ENCODE measurements around the gene CGREF1. TPM values are rescaled to one million over a fixed set of nuclear protein-coding genes. Genes with fewer than 3 reads are reported as not detected.

CGREF1 gene
- total RNA-seq, 1 experiment from 2014 or later, result 18.7 TPM

- ChIA-PET CTCF (no interaction called here), POLR2A (ENCODE audit: unreplicated experiment) (no interaction called here)
- no peak for TF ChIP-seq EZH2phosphoT487 (IDR thresholded peaks at IDR 0.05; ENCODE audit: borderline replicate concordance, low read length)
- TF ChIP-seq CTCF (conservative IDR thresholded peaks at IDR 0.05; ENCODE audit: low read depth, low read length), result no peak
- no peaks in the 10 kb centered on the region for H4K20me1 ChIP-seq (ENCODE audit: low read length)
- no peak overlapping the region for H2AFZ ChIP-seq (ENCODE audit: low read length)
- no peak for ATAC-seq
- H3K79me2 ChIP-seq (ENCODE audit: low read length), result no peaks in the 10 kb centered on the region
- H3K9ac ChIP-seq (ENCODE audit: low read length), result no peak overlapping the region
- H3K27ac ChIP-seq (ENCODE audit: low read length), result no peak overlapping the region
- H3K27me3 ChIP-seq (ENCODE audit: low read length), result no peaks in the 10 kb centered on the region
- H3F3A ChIP-seq (ENCODE audit: low read length, unreplicated experiment), result no peaks in the 10 kb centered on the region
- H3K4me3 ChIP-seq (ENCODE audit: low read length), result no peak overlapping the region
- no peak overlapping the region for H3K4me2 ChIP-seq (ENCODE audit: low read length)
- no peaks in the 10 kb centered on the region for H3K36me3 ChIP-seq (ENCODE audit: low read depth, low read length)
- DNase-seq, result no peak
- no peaks in the 10 kb centered on the region for H3K9me2 ChIP-seq (replicated peaks; ENCODE audit: low read length)
- no peaks in the 10 kb centered on the region for H3K4me1 ChIP-seq (ENCODE audit: insufficient read depth, low read length)
- no peaks in the 10 kb centered on the region for H3K9me3 ChIP-seq (ENCODE audit: low read length)
- intact Hi-C loops (cut with micrococcal nuclease), result no loop called here
- no TSS peak for BruUV-seq (replicated peaks)
Observed at GRCh38 chr2:27102329-27102728, 16.6 kb downstream of the CGREF1 start.

GRCh38 chr2:27100036-27100435 is 18.9 kb downstream of the CGREF1 start:
- Histone ChIP-seq H3K36me3 (ENCODE audit: low read depth, low read length) (no peaks in the 10 kb centered on the region), H3K79me2 (ENCODE audit: low read length) (no peaks in the 10 kb centered on the region), H3K27ac (ENCODE audit: low read length) (no peak overlapping the region), H3F3A (ENCODE audit: low read length, unreplicated experiment) (no peaks in the 10 kb centered on the region), H3K9ac (ENCODE audit: low read length) (no peak overlapping the region), H3K4me3 (ENCODE audit: low read length) (no peak overlapping the region), H3K9me2 (replicated peaks; ENCODE audit: low read length) (no peaks in the 10 kb centered on the region), H4K20me1 (ENCODE audit: low read length) (no peaks in the 10 kb centered on the region), H3K9me3 (ENCODE audit: low read length) (no peaks in the 10 kb centered on the region), H3K4me1 (ENCODE audit: insufficient read depth, low read length) (no peaks in the 10 kb centered on the region), H3K4me2 (ENCODE audit: low read length) (no peak overlapping the region), H2AFZ (ENCODE audit: low read length) (no peak overlapping the region), H3K27me3 (ENCODE audit: low read length) (no peaks in the 10 kb centered on the region)
- intact Hi-C loops (cut with micrococcal nuclease), result no loop called here
- ChIA-PET CTCF (no interaction called here), POLR2A (ENCODE audit: unreplicated experiment) (no interaction called here)
- DNase-seq (no peak), ATAC-seq (no peak)
- TF ChIP-seq EZH2phosphoT487 (IDR thresholded peaks at IDR 0.05; ENCODE audit: borderline replicate concordance, low read length) (no peak), EZH2 (IDR thresholded peaks at IDR 0.05; ENCODE audit: low read length, unreplicated experiment) (no peak), CTCF (conservative IDR thresholded peaks at IDR 0.05; ENCODE audit: low read depth, low read length) (no peak)
- no TSS peak for BruUV-seq (replicated peaks)

GRCh38 chr2:27099334-27099955 is 19.5 kb downstream of the CGREF1 start:
- no peaks in the 10 kb centered on the region for H3K9me3 ChIP-seq (ENCODE audit: low read length)
- TF ChIP-seq EZH2phosphoT487 (IDR thresholded peaks at IDR 0.05; ENCODE audit: borderline replicate concordance, low read length) (no peak), EZH2 (IDR thresholded peaks at IDR 0.05; ENCODE audit: low read length, unreplicated experiment) (no peak), CTCF (conservative IDR thresholded peaks at IDR 0.05; ENCODE audit: low read depth, low read length) (no peak)
- ATAC-seq, result no peak
- no peaks in the 10 kb centered on the region for H3K9me2 ChIP-seq (replicated peaks; ENCODE audit: low read length)
- no peak overlapping the region for H3K4me3 ChIP-seq (ENCODE audit: low read length)
- no peaks in the 10 kb centered on the region for H3F3A ChIP-seq (ENCODE audit: low read length, unreplicated experiment)
- H3K27me3 ChIP-seq (ENCODE audit: low read length), result no peaks in the 10 kb centered on the region
- no peak overlapping the region for H3K27ac ChIP-seq (ENCODE audit: low read length)
- no peak overlapping the region for H2AFZ ChIP-seq (ENCODE audit: low read length)
- H3K79me2 ChIP-seq (ENCODE audit: low read length), result no peaks in the 10 kb centered on the region
- ChIA-PET POLR2A (ENCODE audit: unreplicated experiment) (interaction anchor here (0.6 kb wide), 1 partner anchor 198 kb away, joined by 6 read pairs; no protein-coding TSS in a partner anchor), CTCF (interaction anchor here (1.2 kb wide), 1 partner anchor 204 kb away, joined by 4 read pairs; no protein-coding TSS in a partner anchor)
- DNase-seq, result no peak
- H3K4me2 ChIP-seq (ENCODE audit: low read length), result no peak overlapping the region
- H3K9ac ChIP-seq (ENCODE audit: low read length), result no peak overlapping the region
- intact Hi-C loops (cut with micrococcal nuclease), result no loop called here
- H4K20me1 ChIP-seq (ENCODE audit: low read length), result no peaks in the 10 kb centered on the region
- H3K36me3 ChIP-seq (ENCODE audit: low read depth, low read length), result no peaks in the 10 kb centered on the region
- no TSS peak for BruUV-seq (replicated peaks)
- no peaks in the 10 kb centered on the region for H3K4me1 ChIP-seq (ENCODE audit: insufficient read depth, low read length)

All from PC-3 (cell line).